Measurements from ENCODE around the gene VPS37B.

Gene VPS37B

DNA sequence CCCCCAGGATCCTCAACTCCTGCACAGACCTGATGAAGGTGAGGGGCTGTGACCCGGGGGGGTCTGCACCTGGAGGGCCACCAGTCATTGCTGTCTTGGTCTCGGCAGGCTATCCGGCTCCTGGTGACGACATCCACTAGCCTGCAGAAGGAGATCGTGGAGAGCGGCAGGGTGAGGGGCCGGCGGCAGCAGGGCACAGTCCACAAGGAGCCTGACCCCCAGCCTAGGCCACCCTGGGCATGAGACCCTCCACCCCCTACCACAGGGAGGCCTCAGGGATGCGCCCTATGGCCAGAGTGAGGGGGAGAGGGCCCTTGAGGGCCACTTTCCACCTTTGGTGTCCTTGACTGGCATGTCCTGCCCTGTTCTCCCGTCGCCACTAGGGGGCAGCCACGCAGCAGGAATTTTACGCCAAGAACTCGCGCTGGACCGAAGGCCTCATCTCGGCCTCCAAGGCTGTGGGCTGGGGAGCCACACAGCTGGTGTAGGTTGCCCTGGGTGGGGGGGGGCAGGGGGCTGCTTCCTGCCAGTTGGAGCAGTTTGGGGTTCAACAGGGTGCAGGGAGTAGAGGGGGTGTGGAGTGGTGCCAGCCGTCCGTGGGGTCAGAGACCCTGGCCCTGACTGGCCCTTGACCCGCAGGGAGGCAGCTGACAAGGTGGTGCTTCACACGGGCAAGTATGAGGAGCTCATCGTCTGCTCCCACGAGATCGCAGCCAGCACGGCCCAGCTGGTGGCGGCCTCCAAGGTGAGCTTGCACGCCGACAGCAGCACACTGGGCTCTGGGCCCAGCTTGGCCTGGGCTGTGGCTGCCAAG is 35.7 kb downstream of the VPS37B start:
- H3K4me3 ChIP-seq (replicated peaks; ENCODE audit: low read depth, low read length), result no peak overlapping the region
- TF ChIP-seq, protein P1, sequence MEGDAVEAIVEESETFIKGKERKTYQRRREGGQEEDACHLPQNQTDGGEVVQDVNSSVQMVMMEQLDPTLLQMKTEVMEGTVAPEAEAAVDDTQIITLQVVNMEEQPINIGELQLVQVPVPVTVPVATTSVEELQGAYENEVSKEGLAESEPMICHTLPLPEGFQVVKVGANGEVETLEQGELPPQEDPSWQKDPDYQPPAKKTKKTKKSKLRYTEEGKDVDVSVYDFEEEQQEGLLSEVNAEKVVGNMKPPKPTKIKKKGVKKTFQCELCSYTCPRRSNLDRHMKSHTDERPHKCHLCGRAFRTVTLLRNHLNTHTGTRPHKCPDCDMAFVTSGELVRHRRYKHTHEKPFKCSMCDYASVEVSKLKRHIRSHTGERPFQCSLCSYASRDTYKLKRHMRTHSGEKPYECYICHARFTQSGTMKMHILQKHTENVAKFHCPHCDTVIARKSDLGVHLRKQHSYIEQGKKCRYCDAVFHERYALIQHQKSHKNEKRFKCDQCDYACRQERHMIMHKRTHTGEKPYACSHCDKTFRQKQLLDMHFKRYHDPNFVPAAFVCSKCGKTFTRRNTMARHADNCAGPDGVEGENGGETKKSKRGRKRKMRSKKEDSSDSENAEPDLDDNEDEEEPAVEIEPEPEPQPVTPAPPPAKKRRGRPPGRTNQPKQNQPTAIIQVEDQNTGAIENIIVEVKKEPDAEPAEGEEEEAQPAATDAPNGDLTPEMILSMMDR (IDR thresholded peaks at IDR 0.05; ENCODE audit: low read depth, low read length, missing control alignments), result peak; percentile 92
- no peak for DNase-seq (ENCODE audit: extremely low read depth, low read depth)

DNA sequence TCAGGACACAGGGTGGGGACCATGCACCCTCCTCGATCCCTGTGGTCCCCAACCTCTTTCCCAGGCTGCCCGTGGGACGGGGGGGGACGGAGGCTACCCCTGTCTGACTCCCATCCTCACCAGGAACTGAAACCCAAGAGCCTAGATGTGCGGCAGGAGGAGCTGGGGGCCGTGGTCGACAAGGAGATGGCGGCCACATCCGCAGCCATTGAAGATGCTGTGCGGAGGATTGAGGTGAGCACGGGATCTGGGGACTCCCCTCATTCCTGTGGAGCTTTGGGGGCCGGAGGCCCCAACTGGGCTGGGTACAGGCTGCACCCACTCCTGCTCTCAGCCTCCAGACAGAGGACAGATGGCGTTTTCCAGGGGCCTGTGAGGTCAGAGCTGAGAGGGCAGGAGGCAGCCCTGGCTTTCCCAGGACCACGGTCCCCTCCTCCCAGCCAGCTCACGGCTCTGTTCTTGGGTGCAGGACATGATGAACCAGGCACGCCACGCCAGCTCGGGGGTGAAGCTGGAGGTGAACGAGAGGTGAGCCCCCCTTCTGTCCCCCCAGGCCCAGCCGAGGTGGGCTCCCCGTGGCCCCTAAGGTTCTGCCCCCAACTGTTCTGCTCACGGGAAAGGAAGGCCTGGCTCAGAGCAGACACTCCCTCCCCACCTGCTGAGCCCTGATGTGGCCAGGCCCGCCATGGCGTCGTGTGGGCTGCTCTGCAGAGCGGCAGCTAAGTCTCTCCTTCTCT is 36.5 kb downstream of the VPS37B start:
- DNase-seq (ENCODE audit: extremely low read depth, low read depth), result no peak
- TF ChIP-seq, protein P1 (IDR thresholded peaks at IDR 0.05; ENCODE audit: low read depth, low read length, missing control alignments), result no peak
- no peak overlapping the region for H3K4me3 ChIP-seq (replicated peaks; ENCODE audit: low read depth, low read length)

DNA sequence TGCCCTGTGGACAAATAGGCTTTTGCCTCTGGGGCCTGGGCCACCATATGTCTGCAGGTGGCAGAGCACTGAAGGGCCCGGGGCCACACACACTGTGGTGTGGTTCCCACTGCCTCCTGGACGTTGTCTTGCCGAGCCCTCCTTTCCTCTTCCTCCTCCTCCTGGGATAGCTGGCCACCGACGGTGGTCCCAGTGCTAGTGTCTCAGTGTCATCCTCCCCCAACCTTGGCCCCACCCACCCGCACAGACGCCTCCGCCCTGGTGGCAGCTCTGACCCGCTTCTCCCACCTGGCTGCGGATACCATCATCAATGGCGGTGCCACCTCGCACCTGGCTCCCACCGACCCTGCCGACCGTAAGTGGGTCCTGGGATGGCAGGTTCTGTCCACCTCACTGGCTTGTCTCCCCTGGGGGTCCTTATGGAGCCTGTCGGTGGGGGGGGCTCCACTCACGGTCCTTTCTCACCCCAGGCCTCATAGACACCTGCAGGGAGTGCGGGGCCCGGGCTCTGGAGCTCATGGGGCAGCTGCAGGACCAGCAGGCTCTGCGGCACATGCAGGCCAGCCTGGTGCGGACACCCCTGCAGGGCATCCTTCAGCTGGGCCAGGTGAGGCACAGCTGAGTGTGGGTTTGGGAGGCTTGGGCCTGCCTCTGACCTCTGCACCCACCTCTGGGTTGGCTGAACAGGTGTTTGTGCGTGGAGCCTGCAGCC is 37.2 kb downstream of the VPS37B start:
- TF ChIP-seq, protein P1 (IDR thresholded peaks at IDR 0.05; ENCODE audit: low read depth, low read length, missing control alignments), result no peak
- H3K4me3 ChIP-seq (replicated peaks; ENCODE audit: low read depth, low read length), result no peak overlapping the region
- DNase-seq (ENCODE audit: extremely low read depth, low read depth), result no peak

DNA sequence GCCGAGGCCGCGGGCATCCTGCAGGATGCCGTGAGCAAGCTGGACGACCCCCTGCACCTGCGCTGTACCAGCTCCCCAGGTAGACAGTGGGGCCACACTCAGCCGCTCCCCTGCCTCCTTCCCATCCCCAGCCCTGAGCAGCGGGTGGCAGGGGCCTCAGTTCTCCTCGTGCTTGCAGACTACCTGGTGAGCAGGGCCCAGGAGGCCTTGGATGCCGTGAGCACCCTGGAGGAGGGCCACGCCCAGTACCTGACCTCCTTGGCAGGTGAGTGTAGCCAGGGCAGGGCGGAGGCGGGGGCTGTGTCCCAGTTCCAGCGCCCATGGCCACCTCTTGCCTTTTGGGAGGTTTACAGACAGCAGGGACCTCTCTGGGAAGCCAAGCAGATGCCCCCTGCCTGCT is 37.8 kb downstream of the VPS37B start:
- no peak for DNase-seq (ENCODE audit: extremely low read depth, low read depth)
- TF ChIP-seq, protein P1 (IDR thresholded peaks at IDR 0.05; ENCODE audit: low read depth, low read length, missing control alignments), result no peak

DNA sequence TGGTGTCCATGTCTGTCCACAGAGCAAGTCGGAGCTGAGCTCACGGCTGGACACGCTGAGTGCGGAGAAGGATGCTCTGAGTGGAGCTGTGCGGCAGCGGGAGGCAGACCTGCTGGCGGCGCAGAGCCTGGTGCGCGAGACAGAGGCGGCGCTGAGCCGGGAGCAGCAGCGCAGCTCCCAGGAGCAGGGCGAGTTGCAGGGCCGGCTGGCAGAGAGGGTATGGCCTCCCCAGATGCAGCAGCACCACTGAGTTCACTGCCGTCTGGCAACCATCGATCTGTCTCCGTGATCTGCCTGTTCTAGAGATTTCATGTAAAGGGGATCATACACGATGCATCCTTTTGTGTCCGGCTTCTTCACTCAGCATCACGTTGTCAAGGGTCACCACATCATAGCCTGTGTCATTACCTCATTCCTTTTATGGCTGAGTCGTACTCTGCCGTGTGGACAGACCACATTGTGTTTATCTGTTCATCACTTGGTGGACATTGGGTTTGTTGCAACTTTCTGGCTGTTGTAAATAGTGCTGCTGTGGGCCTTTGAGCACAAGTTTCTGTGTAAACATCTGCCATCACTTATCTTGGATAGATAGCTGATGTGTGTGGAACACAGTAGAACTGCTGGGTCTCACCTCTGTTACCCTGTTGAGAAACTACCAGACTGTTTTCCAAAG is 38.8 kb downstream of the VPS37B start:
- TF ChIP-seq, protein P1 (IDR thresholded peaks at IDR 0.05; ENCODE audit: low read depth, low read length, missing control alignments), result no peak
- DNase-seq (ENCODE audit: extremely low read depth, low read depth), result no peak
- H3K4me3 ChIP-seq (replicated peaks; ENCODE audit: low read depth, low read length), result no peak overlapping the region

More for the DNA sequence above, 37.8 kb downstream of the VPS37B start:
- no peak overlapping the region for H3K4me3 ChIP-seq (replicated peaks; ENCODE audit: low read depth, low read length)

Data from HFF-Myc (cell line).